GM13977 (cell line): ENCODE measurements around the gene LDHA.

Experiments used
- DNase-seq: peaks from one replicate; pipeline ENCODE4 v3.0.0; 2012; ENCODE audit warnings: low spot score
- in situ Hi-C: fragments of 300-500 bp; cut with MboI; formaldehyde crosslinking; loops from one replicate; pipeline ENCODE4 v1.12.0; 2022; ENCODE audit warnings: low sequenced_read_pairs, low pct_unique_long_range_greater_than_20kb, mixed read lengths, inconsistent platforms; ENCODE audit not compliant: unreplicated experiment
- TF ChIP-seq, protein P1 (sequence below): IDR thresholded peaks from 2 replicates; pipeline ENCODE4 v1.5.1; 2012; ENCODE audit warnings: mild to moderate bottlenecking, control low read depth; ENCODE audit not compliant: insufficient read depth; ENCODE audit errors: extremely low read depth, missing control alignments

LDHA gene

DNA sequence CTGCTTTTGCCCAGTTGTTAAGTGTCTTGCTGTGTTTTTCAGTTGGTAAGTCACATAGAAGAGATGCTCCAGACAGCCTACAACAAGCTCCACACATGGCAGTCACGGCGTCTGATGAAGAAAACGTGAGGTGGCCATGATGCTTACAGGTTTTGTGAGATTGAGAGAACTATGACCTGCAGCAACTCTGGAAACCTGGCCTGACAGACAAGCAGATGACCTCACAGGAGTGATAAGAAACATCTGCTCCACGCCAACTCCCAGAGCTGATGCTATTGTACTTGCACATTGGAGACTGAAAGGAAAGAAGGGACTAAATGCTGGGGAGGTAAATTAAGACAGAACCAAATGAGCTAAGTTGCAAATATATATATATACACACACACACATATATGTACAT, 28.6 kb upstream of the LDHA start:
- TF ChIP-seq, protein P1, sequence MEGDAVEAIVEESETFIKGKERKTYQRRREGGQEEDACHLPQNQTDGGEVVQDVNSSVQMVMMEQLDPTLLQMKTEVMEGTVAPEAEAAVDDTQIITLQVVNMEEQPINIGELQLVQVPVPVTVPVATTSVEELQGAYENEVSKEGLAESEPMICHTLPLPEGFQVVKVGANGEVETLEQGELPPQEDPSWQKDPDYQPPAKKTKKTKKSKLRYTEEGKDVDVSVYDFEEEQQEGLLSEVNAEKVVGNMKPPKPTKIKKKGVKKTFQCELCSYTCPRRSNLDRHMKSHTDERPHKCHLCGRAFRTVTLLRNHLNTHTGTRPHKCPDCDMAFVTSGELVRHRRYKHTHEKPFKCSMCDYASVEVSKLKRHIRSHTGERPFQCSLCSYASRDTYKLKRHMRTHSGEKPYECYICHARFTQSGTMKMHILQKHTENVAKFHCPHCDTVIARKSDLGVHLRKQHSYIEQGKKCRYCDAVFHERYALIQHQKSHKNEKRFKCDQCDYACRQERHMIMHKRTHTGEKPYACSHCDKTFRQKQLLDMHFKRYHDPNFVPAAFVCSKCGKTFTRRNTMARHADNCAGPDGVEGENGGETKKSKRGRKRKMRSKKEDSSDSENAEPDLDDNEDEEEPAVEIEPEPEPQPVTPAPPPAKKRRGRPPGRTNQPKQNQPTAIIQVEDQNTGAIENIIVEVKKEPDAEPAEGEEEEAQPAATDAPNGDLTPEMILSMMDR: no peak
- DNase-seq: no peak
- in situ Hi-C loops: no loop called here

DNA sequence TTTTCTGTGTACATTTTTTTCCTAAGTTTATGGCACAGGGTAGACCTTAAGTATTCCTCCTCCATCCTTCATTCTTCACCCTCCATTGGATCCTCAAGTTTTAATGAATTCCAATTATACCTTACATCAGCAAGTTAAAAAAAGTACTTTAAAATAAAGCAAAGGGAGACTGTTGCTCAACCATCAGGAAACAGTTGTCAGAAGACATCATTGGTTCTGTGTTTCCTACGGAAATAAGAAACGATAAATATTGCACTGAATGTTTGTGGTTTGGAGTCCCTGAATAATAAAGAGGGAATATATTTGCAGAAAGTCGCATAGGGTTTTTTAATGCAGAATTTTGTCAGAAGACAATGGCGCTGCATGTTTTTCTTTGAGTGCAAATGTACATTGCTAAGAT, 28.1 kb upstream of the LDHA start:
- DNase-seq: no peak
- in situ Hi-C loops: no loop called here

DNA sequence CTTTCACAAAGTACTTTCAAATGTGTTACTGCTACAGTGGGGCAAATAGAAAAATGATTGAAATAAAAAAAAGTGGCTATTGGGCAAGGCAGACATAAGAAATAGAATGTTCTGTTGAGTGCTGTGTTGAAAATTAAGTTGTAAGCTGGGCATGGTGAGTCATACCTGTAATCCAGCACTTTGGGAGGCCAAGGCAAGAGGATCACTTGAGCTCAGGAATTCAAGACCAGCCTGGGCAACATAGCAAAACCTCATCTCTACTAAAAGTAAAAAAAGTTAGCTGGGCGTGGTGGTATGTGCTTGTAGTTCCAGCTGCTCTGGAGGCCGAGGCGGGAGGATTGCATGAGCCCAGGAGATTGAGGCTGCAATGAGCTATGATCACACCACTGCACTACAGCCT, 26.9 kb upstream of the LDHA start:
- TF ChIP-seq, protein P1: no peak
- DNase-seq: no peak
- in situ Hi-C loops: no loop called here

More for the DNA sequence above, 28.1 kb upstream of the LDHA start:
- TF ChIP-seq, protein P1: no peak

- no peak for DNase-seq
- in situ Hi-C loops: no loop called here
- TF ChIP-seq, protein P1: no peak
Observed at GRCh38 chr11:18368221-18368620, 26.1 kb upstream of the LDHA start.

- in situ Hi-C loops: no loop called here
- no peak for DNase-seq
- TF ChIP-seq, protein P1: no peak
Observed at GRCh38 chr11:18369398-18369797, 25.0 kb upstream of the LDHA start.

- no peak for DNase-seq
- in situ Hi-C loops: no loop called here
Observed at GRCh38 chr11:18371279-18371678, 23.1 kb upstream of the LDHA start.

More at GRCh38 chr11:18371279-18371678, 23.1 kb upstream of the LDHA start:
- TF ChIP-seq, protein P1: no peak
